ENCODE results near the gene NQO1.

DNA sequence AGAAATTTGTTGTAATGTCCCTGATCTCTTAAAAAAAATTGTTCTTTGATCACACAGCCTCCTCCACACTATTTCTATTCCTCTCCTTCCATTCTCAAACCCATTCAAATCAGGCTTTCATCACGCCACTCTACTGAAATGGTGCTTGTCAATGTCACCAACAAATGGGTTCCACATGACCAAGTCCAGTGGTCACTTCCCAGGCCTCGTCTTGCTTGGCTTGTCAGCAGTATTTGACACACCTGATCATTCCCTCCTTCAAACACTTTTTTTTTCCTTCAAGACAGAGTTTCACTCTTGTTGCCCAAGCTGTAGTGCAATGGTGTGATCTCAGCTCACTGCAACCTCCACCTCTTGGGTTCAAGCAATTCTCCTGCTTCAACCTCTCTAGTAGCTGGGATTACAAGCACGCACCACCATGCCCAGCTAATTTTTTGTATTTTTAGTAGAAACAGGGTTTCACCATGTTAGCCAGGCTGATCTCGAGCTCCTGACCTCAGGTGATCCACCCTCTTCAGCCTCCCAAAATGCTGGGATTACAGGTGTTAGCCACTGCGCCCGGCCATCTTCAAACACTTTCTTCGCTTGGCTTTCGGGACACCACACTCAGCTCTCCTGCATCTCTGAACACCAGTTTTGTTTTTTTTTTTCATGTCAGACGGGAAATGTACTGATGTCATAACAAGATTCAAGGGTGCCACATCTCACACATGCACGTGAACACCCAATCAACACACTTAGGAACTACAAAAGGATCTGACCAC, 18.3 kb downstream of the NQO1 start:
- TF ChIP-seq, protein P1, sequence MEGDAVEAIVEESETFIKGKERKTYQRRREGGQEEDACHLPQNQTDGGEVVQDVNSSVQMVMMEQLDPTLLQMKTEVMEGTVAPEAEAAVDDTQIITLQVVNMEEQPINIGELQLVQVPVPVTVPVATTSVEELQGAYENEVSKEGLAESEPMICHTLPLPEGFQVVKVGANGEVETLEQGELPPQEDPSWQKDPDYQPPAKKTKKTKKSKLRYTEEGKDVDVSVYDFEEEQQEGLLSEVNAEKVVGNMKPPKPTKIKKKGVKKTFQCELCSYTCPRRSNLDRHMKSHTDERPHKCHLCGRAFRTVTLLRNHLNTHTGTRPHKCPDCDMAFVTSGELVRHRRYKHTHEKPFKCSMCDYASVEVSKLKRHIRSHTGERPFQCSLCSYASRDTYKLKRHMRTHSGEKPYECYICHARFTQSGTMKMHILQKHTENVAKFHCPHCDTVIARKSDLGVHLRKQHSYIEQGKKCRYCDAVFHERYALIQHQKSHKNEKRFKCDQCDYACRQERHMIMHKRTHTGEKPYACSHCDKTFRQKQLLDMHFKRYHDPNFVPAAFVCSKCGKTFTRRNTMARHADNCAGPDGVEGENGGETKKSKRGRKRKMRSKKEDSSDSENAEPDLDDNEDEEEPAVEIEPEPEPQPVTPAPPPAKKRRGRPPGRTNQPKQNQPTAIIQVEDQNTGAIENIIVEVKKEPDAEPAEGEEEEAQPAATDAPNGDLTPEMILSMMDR (IDR thresholded peaks at IDR 0.05): no peak
- TF ChIP-seq POLR2A (IDR thresholded peaks at IDR 0.05): no peak

Measured in uterus (tissue), 2 donors.